Stimulated activated memory B cell treated with anti-CD40 and anti-IgM and Interleukin-4, amounts not matched to agents 10 μg/mL and 1 μg/mL and 100 μg/mL, for 72 hours (primary cell): ENCODE measurements around the gene FAM98C.
A peak's percentile ranks its signal among the peaks of the same experiment; 100 is the strongest.
"Not testable (repeated sequence)": the region's sequence is repeated elsewhere in the genome, so short reads cannot be mapped to it uniquely, and the experiment has no call there.

ENCODE experiments used
- ATAC-seq: fragments of 150-1000 bp; cut with Tn5 transposase; 2 replicates; pipeline ENCODE4 v1.10.0; 2021
- H3K27ac Mint-ChIP-seq: one replicate; pipeline ENCODE4 v1.8.0; 2022; ENCODE audit warnings: mild to moderate bottlenecking, mixed read lengths
- H3K27me3 Mint-ChIP-seq: one replicate; pipeline ENCODE4 v1.8.0; 2022; ENCODE audit warnings: mixed read lengths
- H3K36me3 Mint-ChIP-seq: one replicate; pipeline ENCODE4 v1.8.0; 2022; ENCODE audit warnings: mixed read lengths
- H3K4me1 Mint-ChIP-seq: one replicate; pipeline ENCODE4 v1.8.0; 2022; ENCODE audit warnings: mixed read lengths
- H3K4me3 Mint-ChIP-seq: one replicate; pipeline ENCODE4 v1.8.0; 2022; ENCODE audit warnings: mild to moderate bottlenecking, moderate library complexity, mixed read lengths
- H3K9me3 Mint-ChIP-seq: one replicate; pipeline ENCODE4 v1.8.0; 2022; ENCODE audit warnings: mixed read lengths

The FAM98C gene

GRCh38 chr19:38402967-38403674, at the start of gene FAM98C:
TSS of gene FAM98C (plus strand) at chr19:38403093. CDS start at chr19:38403154, 61 bp downstream.
- H3K4me3 Mint-ChIP-seq, result peak within 1 kb of the TSS; percentile 93
- H3K36me3 Mint-ChIP-seq, result peaks cover 17% of the 10 kb centered on the region
- peaks cover 23% of the 10 kb centered on the region for H3K4me1 Mint-ChIP-seq
- no peaks in the 10 kb centered on the region for H3K9me3 Mint-ChIP-seq
- H3K27ac Mint-ChIP-seq, result peak within 1 kb of the TSS; percentile 92
- ATAC-seq, result peak; percentile 99
- H3K27me3 Mint-ChIP-seq, result peaks cover 38% of the 10 kb centered on the region

DNA sequence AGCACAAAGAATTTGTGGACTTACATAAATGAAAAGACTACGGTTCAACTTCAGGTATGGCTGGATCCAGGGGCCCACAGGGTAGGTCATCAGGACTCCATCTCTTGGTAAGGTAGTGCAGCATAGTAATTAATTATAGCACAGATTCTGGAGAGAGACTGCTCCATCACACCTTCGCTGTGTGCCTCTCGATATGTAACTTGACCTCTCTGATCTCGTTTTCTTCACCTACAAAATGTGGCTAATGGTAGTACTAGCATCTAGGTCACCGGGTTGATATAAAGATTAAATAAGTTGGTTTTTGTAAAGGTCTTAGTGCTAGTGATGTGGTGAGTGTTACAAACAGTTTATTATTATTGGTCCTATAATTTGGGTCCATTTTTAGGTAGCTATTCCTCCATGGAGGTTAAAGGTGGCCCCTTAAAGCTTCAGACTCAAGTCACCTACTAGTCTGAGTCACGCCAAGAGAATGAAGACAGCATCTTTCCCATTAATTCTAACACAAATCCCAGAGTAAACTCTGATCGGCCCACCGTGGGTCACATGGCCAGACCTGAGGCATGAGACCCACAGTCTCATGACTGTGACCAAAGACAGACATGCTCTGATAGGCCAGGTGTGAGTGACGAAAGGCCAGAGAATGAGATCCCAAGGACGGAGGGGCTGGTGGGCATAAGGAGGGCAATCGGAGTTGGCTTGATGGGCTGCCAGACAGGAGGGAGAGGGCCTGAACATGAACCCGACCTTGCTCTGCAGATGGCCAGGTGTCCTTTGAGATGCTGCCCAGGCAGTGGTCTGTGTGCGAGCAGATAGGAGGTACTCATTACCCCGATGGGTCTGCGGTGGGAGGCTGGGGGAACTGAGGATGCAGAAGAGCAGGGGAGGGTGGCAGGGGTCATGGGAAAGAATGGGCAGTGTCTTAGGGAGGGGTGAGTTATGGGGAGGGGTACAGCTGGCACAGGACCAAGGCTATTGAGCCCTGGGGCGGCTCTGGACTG, 46.9 kb upstream of the FAM98C start:
- H3K9me3 Mint-ChIP-seq, result no peaks in the 10 kb centered on the region
- H3K4me3 Mint-ChIP-seq, result no peak overlapping the region
- ATAC-seq, result no peak
- peaks cover 5% of the 10 kb centered on the region for H3K4me1 Mint-ChIP-seq
- H3K27me3 Mint-ChIP-seq, result peaks cover 46% of the 10 kb centered on the region
- no peaks in the 10 kb centered on the region for H3K36me3 Mint-ChIP-seq
- H3K27ac Mint-ChIP-seq, result no peak overlapping the region

DNA sequence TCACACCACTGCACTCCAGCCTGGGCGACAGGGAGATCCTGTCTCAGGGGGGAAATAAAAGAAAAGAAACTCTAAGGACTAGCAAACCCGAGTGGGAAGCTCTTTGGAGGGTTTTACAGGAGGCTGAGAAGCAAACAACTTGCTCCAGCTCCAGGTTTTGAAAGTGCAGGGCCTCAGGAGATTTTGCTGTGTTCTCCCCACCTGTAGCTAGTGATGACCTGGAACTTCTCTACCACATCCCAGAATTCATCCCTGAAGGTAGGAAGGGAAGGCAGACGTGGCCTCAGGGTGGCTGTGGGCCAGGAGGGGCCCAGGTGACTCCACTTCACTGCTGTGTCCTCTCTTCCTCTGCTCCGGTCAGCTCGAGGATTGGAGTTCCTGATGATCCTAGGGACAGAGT, 44.8 kb upstream of the FAM98C start:
- H3K36me3 Mint-ChIP-seq, result no peaks in the 10 kb centered on the region
- peaks cover 40% of the 10 kb centered on the region for H3K27me3 Mint-ChIP-seq

GRCh38 chr19:38359242-38360021, 43.5 kb upstream of the FAM98C start:
- ATAC-seq, result no peak
- Mint-ChIP-seq H3K36me3 (no peaks in the 10 kb centered on the region), H3K27ac (no peak overlapping the region), H3K9me3 (no peaks in the 10 kb centered on the region), H3K4me3 (no peak overlapping the region), H3K4me1 (peaks cover 24% of the 10 kb centered on the region), H3K27me3 (peaks cover 38% of the 10 kb centered on the region)

More for the DNA sequence above, 44.8 kb upstream of the FAM98C start:
- ATAC-seq, result no peak
- H3K27ac Mint-ChIP-seq, result no peak overlapping the region
- no peak overlapping the region for H3K4me3 Mint-ChIP-seq
- peaks cover 24% of the 10 kb centered on the region for H3K4me1 Mint-ChIP-seq
- no peaks in the 10 kb centered on the region for H3K9me3 Mint-ChIP-seq

GRCh38 chr19:38360351-38360750, 42.5 kb upstream of the FAM98C start:
- H3K9me3 Mint-ChIP-seq, result no peaks in the 10 kb centered on the region
- no peaks in the 10 kb centered on the region for H3K36me3 Mint-ChIP-seq

DNA sequence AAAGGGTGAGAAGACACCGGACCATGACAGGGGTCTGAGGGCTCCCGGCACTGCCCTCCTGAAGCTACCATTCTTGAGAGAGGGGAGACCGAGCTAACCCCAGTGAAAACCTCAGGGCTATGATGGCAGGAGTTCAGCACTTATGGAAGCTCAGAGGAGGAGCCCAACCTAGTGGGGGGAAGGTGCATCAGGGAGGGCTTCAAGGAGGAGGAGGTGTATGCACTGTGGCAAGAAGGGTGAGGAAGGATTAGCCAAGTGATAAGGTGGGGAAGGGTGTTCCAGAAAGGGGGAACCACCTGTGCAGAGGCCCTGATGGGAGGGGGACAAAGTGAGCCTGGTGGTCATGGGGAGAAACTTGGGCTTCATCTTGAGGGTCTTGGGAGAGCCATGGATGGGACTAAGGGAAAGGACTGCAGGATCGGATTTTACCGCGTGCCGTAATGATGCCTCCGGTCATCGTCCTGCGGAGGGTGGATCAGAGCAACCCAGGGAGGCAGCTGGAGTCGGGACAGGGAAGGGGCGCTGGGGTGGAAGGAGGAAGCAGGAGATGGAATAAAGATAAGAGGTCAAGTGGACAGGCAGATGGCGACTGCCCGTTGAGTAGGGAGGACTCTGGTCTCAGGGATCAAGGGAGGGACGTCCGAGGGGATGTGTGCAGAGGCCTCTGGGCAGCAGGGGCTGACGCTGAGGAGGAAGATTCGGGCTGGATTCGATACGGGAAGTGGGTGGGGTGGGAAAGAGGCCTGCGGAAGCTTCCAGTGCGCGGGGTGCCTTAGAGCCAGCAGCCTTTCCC, 41.9 kb upstream of the FAM98C start:
- Mint-ChIP-seq H3K9me3 (no peaks in the 10 kb centered on the region), H3K36me3 (no peaks in the 10 kb centered on the region), H3K27ac (no peak overlapping the region), H3K27me3 (peaks cover 34% of the 10 kb centered on the region), H3K4me1 (peaks cover 24% of the 10 kb centered on the region), H3K4me3 (peak overlapping the region; percentile 86)
- ATAC-seq, result no peak

More at GRCh38 chr19:38360351-38360750, 42.5 kb upstream of the FAM98C start:
- peaks cover 24% of the 10 kb centered on the region for H3K4me1 Mint-ChIP-seq
- ATAC-seq, result no peak
- H3K4me3 Mint-ChIP-seq, result peak overlapping the region; percentile 86
- H3K27ac Mint-ChIP-seq, result no peak overlapping the region
- peaks cover 38% of the 10 kb centered on the region for H3K27me3 Mint-ChIP-seq

GRCh38 chr19:38361633-38362075, 41.2 kb upstream of the FAM98C start:
- H3K36me3 Mint-ChIP-seq, result no peaks in the 10 kb centered on the region
- H3K9me3 Mint-ChIP-seq, result no peaks in the 10 kb centered on the region
- peak overlapping the region; percentile 86 for H3K4me3 Mint-ChIP-seq
- ATAC-seq, result peak; percentile 85
- H3K27me3 Mint-ChIP-seq, result peaks cover 34% of the 10 kb centered on the region
- H3K4me1 Mint-ChIP-seq, result peaks cover 24% of the 10 kb centered on the region
- no peak overlapping the region for H3K27ac Mint-ChIP-seq

- H3K27me3 Mint-ChIP-seq, result peaks cover 38% of the 10 kb centered on the region
- peak; percentile 81 for ATAC-seq
- H3K4me3 Mint-ChIP-seq, result peak overlapping the region; percentile 86
- H3K36me3 Mint-ChIP-seq, result no peaks in the 10 kb centered on the region
- H3K9me3 Mint-ChIP-seq, result no peaks in the 10 kb centered on the region
- no peak overlapping the region for H3K27ac Mint-ChIP-seq
- peaks cover 24% of the 10 kb centered on the region for H3K4me1 Mint-ChIP-seq
Observed at GRCh38 chr19:38362076-38362945, 40.6 kb upstream of the FAM98C start.

DNA sequence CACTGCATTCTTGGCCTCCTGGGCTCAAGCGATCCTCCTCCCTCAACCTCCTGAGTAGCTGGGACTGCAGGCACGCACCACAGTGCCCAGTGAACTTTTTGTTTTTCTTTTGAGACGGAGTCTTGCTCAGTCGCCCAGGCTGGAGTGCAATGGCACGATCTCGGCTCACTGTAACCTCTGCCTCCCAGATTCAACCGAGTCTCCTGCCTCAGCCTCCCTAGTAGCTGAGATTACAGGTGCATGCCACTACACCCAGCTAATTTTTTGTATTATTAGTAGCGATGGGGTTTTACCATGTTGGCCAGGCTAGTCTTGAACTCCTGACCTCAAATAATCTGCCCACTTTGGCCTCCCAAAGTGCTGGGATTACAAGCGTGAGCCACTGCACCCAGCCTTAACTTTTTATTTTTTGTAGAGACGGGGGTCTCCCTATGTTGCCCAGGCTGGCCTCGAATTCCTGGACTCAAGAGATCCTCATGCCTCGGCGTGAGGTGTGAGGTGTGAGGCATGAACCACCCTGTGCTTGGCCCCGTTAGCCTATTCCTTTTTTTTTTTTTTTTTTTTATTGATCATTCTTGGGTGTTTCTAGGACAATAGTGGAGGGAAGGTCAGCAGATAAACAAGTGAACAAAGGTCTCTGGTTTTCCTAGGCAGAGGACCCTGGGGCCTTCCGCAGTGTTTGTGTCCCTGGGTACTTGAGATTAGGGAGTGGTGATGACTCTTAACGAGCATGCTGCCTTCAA, 39.8 kb upstream of the FAM98C start:
- not testable (repeated sequence) for H3K27ac Mint-ChIP-seq, H3K9me3 Mint-ChIP-seq, H3K36me3 Mint-ChIP-seq, ATAC-seq
- Mint-ChIP-seq H3K27me3 (peaks cover 46% of the 10 kb centered on the region), H3K4me1 (peaks cover 24% of the 10 kb centered on the region), H3K4me3 (peak overlapping the region; percentile 25)

- no peak for ATAC-seq
- peaks cover 27% of the 10 kb centered on the region for H3K27me3 Mint-ChIP-seq
- no peaks in the 10 kb centered on the region for H3K36me3 Mint-ChIP-seq
- no peak overlapping the region for H3K4me3 Mint-ChIP-seq
- H3K9me3 Mint-ChIP-seq, result no peaks in the 10 kb centered on the region
- H3K27ac Mint-ChIP-seq, result no peak overlapping the region
- peaks cover 9% of the 10 kb centered on the region for H3K4me1 Mint-ChIP-seq
Observed at GRCh38 chr19:38367041-38367440, 35.9 kb upstream of the FAM98C start.

- H3K27me3 Mint-ChIP-seq, result peaks cover 27% of the 10 kb centered on the region
- no peak overlapping the region for H3K4me3 Mint-ChIP-seq
- H3K4me1 Mint-ChIP-seq, result peaks cover under 1% of the 10 kb centered on the region
- no peak overlapping the region for H3K27ac Mint-ChIP-seq
- no peaks in the 10 kb centered on the region for H3K9me3 Mint-ChIP-seq
- no peak for ATAC-seq
- peaks cover under 1% of the 10 kb centered on the region for H3K36me3 Mint-ChIP-seq
Observed at GRCh38 chr19:38369584-38369983, 33.3 kb upstream of the FAM98C start.

DNA sequence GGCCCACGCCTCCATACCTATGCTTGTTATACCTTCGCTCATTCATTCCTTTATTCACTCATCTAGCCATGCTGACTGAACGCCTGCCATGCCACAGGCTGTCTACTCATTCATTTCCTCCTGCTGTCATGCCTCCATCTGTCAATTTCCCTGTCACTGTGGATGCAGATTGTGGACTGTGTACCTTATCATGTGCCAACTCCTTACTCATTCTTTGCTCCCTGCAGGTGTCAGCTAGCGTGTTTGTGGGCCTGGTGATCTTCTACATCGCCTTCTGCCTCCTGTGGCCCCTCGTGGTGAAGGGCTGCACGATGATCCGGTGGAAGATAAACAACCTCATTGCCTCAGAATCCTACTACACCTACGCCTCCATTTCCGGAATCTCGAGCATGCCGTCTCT, 32.6 kb upstream of the FAM98C start:
- H3K4me3 Mint-ChIP-seq, result no peak overlapping the region
- H3K36me3 Mint-ChIP-seq, result peaks cover 7% of the 10 kb centered on the region
- no peaks in the 10 kb centered on the region for H3K9me3 Mint-ChIP-seq
- H3K27ac Mint-ChIP-seq, result no peak overlapping the region
- peaks cover 8% of the 10 kb centered on the region for H3K4me1 Mint-ChIP-seq
- ATAC-seq, result no peak
- H3K27me3 Mint-ChIP-seq, result peaks cover 27% of the 10 kb centered on the region

- H3K27me3 Mint-ChIP-seq, result peaks cover 25% of the 10 kb centered on the region
- peaks cover 10% of the 10 kb centered on the region for H3K36me3 Mint-ChIP-seq
- H3K27ac Mint-ChIP-seq, result no peak overlapping the region
- H3K4me3 Mint-ChIP-seq, result no peak overlapping the region
- no peaks in the 10 kb centered on the region for H3K9me3 Mint-ChIP-seq
- ATAC-seq, result no peak
- H3K4me1 Mint-ChIP-seq, result peaks cover 15% of the 10 kb centered on the region
Observed at GRCh38 chr19:38371081-38371480, 31.8 kb upstream of the FAM98C start.
